D721Med (cell line): ENCODE results near the gene CCDC86.

Experiments used
- DNase-seq: peaks from one replicate; pipeline ENCODE4 v3.0.0; 2011; ENCODE audit warnings: low spot score; ENCODE audit not compliant: insufficient read length
- FAIRE-seq: peaks from 2 replicates; lab custom pipeline; 2011; peaks lifted over from hg19 to GRCh38; lab: Jason Lieb, UNC
- TF ChIP-seq, protein P1 (sequence below): IDR thresholded peaks from 2 replicates; pipeline ENCODE4 v1.5.1; 2012; ENCODE audit warnings: mild to moderate bottlenecking, control low read depth; ENCODE audit not compliant: insufficient read depth; ENCODE audit errors: missing control alignments

The CCDC86 gene

DNA sequence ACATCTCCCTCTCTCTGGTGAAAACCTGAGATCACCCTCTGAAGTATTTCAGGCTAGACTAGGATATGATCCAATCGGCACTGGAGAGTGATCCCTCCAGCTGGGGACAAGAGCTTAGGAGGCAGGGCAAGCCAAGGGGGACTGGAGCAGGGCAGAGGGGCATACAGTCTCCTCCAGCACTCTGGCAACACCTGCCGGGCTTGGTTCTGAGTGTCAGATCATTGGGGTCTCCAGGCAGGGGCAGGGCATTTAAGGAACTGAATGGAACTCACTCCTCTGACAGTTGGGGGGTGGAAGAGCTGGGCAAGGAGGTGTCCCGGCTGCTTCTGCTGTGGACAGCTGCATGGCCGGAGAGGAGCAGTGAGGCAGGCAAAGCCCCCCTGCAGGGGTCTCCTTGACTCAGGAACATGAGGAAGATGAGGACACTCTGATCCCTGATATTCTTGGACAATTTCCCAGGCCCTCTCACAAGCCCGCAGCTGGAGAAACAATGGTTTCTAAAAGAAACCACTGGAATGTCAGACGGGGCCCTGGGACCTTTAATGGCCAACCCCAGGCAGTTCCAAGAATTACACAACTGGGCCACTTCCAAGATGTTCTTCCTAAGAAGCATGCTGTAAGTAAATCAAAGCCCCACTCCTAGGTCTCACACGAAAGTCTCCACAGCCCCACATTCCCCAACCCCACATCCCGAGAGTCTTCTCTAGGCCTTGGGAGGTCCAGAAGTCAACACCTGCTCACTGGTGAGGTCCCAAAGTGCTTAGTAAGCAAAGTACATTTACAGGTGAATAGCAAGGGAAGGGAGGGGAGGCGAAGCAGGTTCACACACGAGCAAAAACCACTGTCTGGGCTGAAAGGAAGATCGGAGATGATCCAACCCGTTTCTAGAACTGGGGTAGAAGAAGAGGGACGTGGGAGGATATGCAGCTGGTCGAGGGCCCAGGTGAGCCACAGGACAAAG, 1.2 kb upstream of the CCDC86 start:
- FAIRE-seq (no peak), DNase-seq (no peak)

GRCh38 chr11:60842668-60843600, 1.0 kb downstream of the CCDC86 start:
- FAIRE-seq = no peak
- TF ChIP-seq, protein P1, sequence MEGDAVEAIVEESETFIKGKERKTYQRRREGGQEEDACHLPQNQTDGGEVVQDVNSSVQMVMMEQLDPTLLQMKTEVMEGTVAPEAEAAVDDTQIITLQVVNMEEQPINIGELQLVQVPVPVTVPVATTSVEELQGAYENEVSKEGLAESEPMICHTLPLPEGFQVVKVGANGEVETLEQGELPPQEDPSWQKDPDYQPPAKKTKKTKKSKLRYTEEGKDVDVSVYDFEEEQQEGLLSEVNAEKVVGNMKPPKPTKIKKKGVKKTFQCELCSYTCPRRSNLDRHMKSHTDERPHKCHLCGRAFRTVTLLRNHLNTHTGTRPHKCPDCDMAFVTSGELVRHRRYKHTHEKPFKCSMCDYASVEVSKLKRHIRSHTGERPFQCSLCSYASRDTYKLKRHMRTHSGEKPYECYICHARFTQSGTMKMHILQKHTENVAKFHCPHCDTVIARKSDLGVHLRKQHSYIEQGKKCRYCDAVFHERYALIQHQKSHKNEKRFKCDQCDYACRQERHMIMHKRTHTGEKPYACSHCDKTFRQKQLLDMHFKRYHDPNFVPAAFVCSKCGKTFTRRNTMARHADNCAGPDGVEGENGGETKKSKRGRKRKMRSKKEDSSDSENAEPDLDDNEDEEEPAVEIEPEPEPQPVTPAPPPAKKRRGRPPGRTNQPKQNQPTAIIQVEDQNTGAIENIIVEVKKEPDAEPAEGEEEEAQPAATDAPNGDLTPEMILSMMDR = no peak
- no peak for DNase-seq

More for the DNA sequence above, 1.2 kb upstream of the CCDC86 start:
- TF ChIP-seq, protein P1 = no peak

- DNase-seq = no peak
- FAIRE-seq = no peak
- TF ChIP-seq, protein P1 = no peak
These were observed 2.3 kb downstream of the CCDC86 start for GRCh38 chr11:60844045-60844869.

DNA sequence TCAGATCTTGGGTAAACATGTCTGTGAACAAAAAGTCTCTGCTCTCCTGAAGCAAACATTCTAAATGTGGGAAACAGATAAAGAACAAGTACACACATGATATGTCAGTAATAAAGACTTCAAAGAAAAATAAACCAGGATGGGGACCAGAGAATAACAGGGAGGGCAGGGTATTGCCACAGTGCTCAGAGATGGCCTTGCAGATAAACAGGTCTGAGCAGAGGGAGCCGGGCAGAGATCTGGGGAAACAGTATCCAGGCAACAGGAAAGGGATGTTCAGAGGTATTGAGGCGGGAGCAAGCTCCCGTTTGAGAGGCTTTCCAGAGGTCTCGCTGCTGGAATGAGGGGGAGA, 2.9 kb downstream of the CCDC86 start:
- FAIRE-seq (no peak), DNase-seq (no peak)
- TF ChIP-seq, protein P1 = no peak

DNA sequence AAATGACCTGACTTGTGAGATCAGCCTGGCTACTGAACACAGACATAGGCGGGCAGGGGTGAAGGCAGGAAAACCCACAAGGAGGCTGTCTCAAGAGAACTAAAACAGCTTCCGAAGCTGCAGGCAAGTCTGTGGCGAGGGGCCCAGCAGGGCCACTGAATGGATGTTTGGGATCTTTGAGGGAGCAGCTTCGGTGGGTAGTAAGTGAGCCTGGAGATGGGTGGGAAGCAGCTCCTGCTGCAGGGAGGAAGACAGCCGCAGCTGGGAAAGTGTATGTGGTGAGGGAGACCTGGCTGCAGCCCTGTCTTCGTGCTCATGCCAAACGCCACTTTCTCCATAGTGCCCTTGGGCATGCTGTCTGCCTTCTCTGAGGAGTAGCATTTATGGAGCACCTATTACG, 3.4 kb downstream of the CCDC86 start:
- TF ChIP-seq, protein P1 = no peak
- FAIRE-seq = no peak
- no peak for DNase-seq

DNA sequence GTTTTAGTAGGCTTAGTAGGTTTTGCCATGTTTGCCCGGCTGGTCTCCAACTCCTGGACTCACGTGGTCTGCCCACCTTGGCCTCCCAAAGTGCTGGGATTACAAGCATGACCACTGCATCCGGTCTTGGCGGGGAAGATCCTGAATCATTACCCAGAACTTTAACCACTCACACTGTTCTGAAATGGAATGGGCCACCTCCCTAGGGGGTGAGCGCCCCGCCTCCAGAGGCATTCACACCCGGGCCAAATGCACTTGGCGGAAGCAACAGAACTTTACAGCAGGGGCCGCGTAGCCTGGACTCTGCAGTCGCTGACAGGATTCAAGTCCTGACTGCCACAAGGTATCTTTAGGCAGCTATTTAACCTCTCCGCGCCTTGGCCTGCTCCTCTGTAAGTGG, 5.4 kb downstream of the CCDC86 start:
- no peak for FAIRE-seq
- DNase-seq = no peak
- TF ChIP-seq, protein P1 = no peak
